ENCODE data around the gene CAPZA3.
"Not testable (repeated sequence)": the region's sequence is repeated elsewhere in the genome, so short reads cannot be mapped to it uniquely, and the experiment has no call there.

Gene CAPZA3

DNA sequence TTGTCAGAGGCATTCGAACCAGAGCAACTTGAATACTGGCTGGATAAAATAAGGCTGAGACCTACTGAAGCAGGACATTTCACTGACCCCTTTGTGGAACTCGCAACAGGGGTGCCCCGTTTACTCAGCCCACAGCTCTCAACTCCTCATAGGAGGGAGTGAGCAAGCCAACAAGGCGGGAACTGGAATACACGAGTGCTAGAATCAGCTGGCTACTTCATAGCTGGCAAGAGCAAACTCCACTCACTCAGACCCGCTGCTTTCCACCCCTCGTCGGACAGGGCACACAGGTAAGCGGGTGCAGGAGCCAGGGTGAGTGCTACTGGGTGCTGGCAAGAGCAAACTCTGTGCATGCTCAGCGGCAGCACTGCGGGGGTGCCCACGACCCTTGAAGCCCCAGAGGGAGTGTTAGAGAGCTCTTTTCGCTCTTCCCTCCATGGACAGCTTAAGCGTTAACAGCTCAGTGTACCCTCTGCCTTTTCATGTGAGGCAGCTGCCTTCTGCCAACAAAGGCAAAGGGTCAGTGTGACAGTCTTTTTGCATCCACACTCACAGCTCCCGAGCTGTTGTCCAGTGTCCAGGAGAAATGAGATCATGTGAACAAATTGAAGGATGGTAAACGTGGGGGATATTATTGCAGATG lies 15.7 kb downstream of the CAPZA3 start:
- no peak overlapping the region for H3K27ac ChIP-seq
- TF ChIP-seq, protein P1, sequence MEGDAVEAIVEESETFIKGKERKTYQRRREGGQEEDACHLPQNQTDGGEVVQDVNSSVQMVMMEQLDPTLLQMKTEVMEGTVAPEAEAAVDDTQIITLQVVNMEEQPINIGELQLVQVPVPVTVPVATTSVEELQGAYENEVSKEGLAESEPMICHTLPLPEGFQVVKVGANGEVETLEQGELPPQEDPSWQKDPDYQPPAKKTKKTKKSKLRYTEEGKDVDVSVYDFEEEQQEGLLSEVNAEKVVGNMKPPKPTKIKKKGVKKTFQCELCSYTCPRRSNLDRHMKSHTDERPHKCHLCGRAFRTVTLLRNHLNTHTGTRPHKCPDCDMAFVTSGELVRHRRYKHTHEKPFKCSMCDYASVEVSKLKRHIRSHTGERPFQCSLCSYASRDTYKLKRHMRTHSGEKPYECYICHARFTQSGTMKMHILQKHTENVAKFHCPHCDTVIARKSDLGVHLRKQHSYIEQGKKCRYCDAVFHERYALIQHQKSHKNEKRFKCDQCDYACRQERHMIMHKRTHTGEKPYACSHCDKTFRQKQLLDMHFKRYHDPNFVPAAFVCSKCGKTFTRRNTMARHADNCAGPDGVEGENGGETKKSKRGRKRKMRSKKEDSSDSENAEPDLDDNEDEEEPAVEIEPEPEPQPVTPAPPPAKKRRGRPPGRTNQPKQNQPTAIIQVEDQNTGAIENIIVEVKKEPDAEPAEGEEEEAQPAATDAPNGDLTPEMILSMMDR (conservative IDR thresholded peaks at IDR 0.05) = no peak
- TF ChIP-seq ZFX (IDR thresholded peaks at IDR 0.05) = no peak

DNA sequence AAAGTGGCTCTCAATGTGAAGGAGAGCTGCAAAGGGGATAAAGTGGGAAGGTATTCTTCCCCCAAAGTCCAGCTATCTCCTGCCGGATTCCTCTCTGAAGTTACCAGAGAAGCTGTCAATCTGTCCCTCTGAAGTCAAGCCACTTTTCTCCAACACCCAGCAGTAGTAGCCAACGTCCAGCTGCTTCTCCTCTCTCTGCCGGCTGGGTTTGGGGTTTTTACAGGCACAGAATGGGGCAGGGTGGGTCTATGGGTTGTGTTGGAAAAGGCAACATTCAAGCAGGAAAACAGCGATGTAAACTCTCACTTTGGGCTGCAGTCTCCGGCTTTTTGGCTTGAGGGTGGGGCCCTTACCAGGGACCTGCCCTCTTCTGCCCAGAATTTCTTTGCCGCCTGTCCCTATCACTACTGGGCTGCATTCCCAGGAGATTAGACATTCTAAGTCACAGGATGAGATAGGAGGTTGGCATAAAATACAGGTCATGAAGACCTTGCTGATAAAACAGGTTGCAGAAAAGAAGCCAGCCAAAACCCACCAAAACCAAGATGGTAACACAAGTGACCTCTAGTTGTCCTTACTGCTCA lies 16.3 kb downstream of the CAPZA3 start:
- no peak overlapping the region for H3K27ac ChIP-seq

DNA sequence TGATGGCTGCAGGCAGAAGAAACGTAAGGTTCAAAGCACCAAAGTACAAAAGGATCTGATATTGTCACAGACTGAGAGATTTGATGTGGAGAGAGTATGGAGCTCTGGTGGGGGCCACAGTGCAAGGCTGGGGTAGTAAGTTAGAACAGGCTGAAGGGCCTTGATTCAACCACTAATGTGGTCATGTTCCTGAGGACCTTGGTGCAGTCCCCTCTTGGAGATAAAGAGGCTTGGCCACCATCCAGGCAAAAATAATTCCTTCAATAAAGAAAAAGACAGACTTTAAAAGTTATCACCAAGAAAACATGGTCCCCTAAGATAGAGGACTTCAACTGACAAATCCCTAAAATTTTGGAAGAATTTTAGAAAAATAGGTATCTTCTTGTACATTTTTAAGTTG lies 17.4 kb downstream of the CAPZA3 start:
- no peak overlapping the region for H3K27ac ChIP-seq
- TF ChIP-seq ZFX (IDR thresholded peaks at IDR 0.05) = no peak
- TF ChIP-seq, protein P1 (conservative IDR thresholded peaks at IDR 0.05) = no peak

More for the DNA sequence above, 16.3 kb downstream of the CAPZA3 start:
- TF ChIP-seq ZFX (IDR thresholded peaks at IDR 0.05) = no peak
- TF ChIP-seq, protein P1 (conservative IDR thresholded peaks at IDR 0.05) = no peak

DNA sequence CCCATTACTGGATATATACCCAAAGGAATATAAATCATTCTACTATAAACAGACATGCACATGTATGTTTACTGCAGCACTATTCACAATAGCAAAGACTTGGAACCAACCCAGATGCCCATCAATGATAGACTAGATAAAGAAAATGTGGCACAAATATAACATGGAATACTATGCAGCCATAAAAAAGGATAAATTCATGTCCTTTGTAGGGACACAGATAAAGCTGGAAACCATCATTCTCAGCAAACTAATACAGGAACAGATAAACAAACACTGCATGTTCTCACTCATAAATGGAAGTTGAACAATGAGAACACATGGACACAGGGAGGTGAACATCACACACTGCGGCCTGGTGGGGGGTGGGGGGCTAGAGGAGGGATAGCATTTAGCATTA lies 28.6 kb downstream of the CAPZA3 start:
- not testable (repeated sequence) for H3K27ac ChIP-seq

DNA sequence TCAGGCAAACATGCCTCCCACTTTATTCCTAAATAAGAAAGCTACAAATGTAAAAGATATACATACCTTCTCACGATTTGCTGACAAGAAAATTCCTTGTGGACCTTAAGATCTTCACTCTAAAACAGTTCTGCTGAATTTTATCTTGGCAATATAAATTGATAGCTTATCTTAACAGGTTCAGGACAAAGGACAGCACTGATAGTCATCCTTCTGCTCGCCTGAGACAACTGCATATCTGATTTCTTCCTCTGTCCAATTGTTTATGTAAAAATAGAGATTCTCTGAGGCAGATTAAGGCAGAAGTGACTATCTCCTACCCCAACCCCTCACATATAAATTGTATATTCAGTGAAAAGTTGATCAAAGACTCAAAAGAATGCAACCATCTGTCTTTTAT lies 44.9 kb downstream of the CAPZA3 start:
- no peak for TF ChIP-seq ZFX (IDR thresholded peaks at IDR 0.05)
- TF ChIP-seq, protein P1 (conservative IDR thresholded peaks at IDR 0.05) = no peak
- H3K27ac ChIP-seq = no peak overlapping the region

DNA sequence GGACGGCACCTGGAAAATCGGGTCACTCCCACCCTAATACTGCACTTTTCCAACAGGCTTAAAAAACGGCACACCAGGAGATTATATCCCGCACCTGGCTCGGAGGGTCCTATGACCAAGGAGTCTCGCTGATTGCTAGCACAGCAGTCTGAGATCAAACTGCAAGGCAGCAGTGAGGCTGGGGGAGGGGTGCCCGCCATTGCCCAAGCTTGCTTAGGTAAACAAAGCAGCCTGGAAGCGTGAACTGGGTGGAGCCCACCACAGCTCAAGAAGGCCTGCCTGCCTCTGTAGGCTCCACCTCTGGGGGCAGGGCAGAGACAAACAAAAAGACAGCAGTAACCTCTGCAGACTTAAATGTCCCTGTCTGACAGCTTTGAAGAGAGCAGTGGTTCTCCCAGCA lies 47.5 kb downstream of the CAPZA3 start:
- H3K27ac ChIP-seq = not testable (repeated sequence)

All from C4-2B (cell line).